Germinal center (tissue), 1 donor: ENCODE results near the gene CASP10.
"Not testable (repeated sequence)": the region's sequence is repeated elsewhere in the genome, so short reads cannot be mapped to it uniquely, and the experiment has no call there.

ENCODE experiments used
- DNase-seq: peaks from one replicate; pipeline ENCODE4 v3.0.0; 2012; ENCODE audit warnings: mixed read lengths, low spot score

The CASP10 gene

GRCh38 chr2:201182650-201183364 is at the start of gene CASP10:
CASP10 (plus strand) TSS chr2:201183141; CDS start chr2:201185778, 2,637 bp downstream.
- DNase-seq: no peak

- DNase-seq: no peak
Observed at GRCh38 chr2:201135386-201135785, 47.6 kb upstream of the CASP10 start.

- no peak for DNase-seq
Observed at GRCh38 chr2:201136889-201137321, 46.0 kb upstream of the CASP10 start.

- no peak for DNase-seq
Observed at GRCh38 chr2:201137505-201138400, 45.2 kb upstream of the CASP10 start.

- DNase-seq: no peak
Observed at GRCh38 chr2:201138401-201138970, 44.5 kb upstream of the CASP10 start.

- DNase-seq: not testable (repeated sequence)
Observed at GRCh38 chr2:201138986-201139781, 43.8 kb upstream of the CASP10 start.

GRCh38 chr2:201139836-201140604 is 42.9 kb upstream of the CASP10 start:
- DNase-seq: no peak

GRCh38 chr2:201144101-201145051 is 38.6 kb upstream of the CASP10 start:
- no peak for DNase-seq

GRCh38 chr2:201148434-201148990 is 34.4 kb upstream of the CASP10 start:
- DNase-seq: no peak

GRCh38 chr2:201149064-201149820 is 33.7 kb upstream of the CASP10 start:
- DNase-seq: no peak

GRCh38 chr2:201149821-201150165 is 33.1 kb upstream of the CASP10 start:
- DNase-seq: not testable (repeated sequence)

- no peak for DNase-seq
Observed at GRCh38 chr2:201150454-201151020, 32.4 kb upstream of the CASP10 start.

GRCh38 chr2:201151127-201151981 is 31.6 kb upstream of the CASP10 start:
- DNase-seq: peak; percentile 56

GRCh38 chr2:201152517-201152916 is 30.4 kb upstream of the CASP10 start:
- no peak for DNase-seq

- no peak for DNase-seq
Observed at GRCh38 chr2:201152999-201153815, 29.7 kb upstream of the CASP10 start.

GRCh38 chr2:201154615-201155399 is 28.1 kb upstream of the CASP10 start:
- DNase-seq: no peak
